K562 (cell line): ENCODE results near the gene PAF1. TPM values are rescaled to one million over a fixed set of nuclear protein-coding genes. Genes with fewer than 3 reads are reported as not detected.
A peak's percentile ranks its signal among the peaks of the same experiment; 100 is the strongest.
"Not testable (repeated sequence)": the region's sequence is repeated elsewhere in the genome, so short reads cannot be mapped to it uniquely, and the experiment has no call there.

Experiments
- ATAC-seq: fragments of 200-7000 bp; cut with Tn5 transposase; 3 replicates; pipeline ENCODE4 v1.9.1; 2020; ENCODE audit warnings: moderate library complexity
- BruUV-seq: library from RNA; stranded (reverse); fragments of 400-500 nt; replicated peaks from 2 replicates; lab custom pipeline; 2021; lab: Mats Ljungman, UMichigan
- CTCF ChIA-PET: fragments of 300-600 bp; formaldehyde crosslinking; extraction: SDS; loops from one replicate; lab custom pipeline; 2021; ENCODE audit warnings: low intra/inter-chr PET ratio; lab: Yijun Ruan, JAX
- POLR2A ChIA-PET: fragments of 300-600, 350-650 bp; sonication (Branson Sonifier 250); formaldehyde crosslinking; extraction: SDS; loops from one replicate; lab custom pipeline; 2021; ENCODE audit warnings: antibody characterized with exemption, inconsistent platforms; lab: Yijun Ruan, JAX
- DNase-seq, 4 experiments: peaks; one replicate each; pipeline versions ENCODE4 v3.0.0 to v3.0.0-alpha.2; 2011 to 2018; ENCODE audit warnings: low spot score in 3 of 4, mixed read lengths in 3 of 4; ENCODE audit errors: extremely low read depth in 1 of 4
- FAIRE-seq: peaks from 2 replicates; lab custom pipeline; 2011; peaks lifted over from hg19 to GRCh38; lab: Jason Lieb, UNC
- H2AFZ ChIP-seq: 2 replicates; pipeline ENCODE4 v1.6.0; 2011; ENCODE audit warnings: low read depth, low read length, control low read depth, inconsistent platforms
- H3K27ac ChIP-seq: fragments of 200-600 bp; 3 replicates; pipeline ENCODE4 v1.8.0; 2011; ENCODE audit warnings: low read depth, mild to moderate bottlenecking, control low read depth, inconsistent platforms, low read length, moderate library complexity, mixed read lengths; ENCODE audit errors: extremely low read depth
- H3K27me3 ChIP-seq, 2 experiments: fragments of 300-600 bp in 1 of 2; 2 replicates in 1 of 2; 3 replicates in 1 of 2; pipeline versions ENCODE4 v1.6.0 to v1.8.0; 2011; ENCODE audit warnings: inconsistent platforms in 2 of 2, low read length in 2 of 2, mild to moderate bottlenecking in 1 of 2, mixed read lengths in 1 of 2, moderate library complexity in 1 of 2; ENCODE audit not compliant: control insufficient read depth in 2 of 2, insufficient read depth in 2 of 2
- H3K36me3 ChIP-seq: fragments of 300-600 bp; 3 replicates; pipeline ENCODE4 v1.8.0; 2011; ENCODE audit warnings: mild to moderate bottlenecking, low read length, inconsistent platforms; ENCODE audit not compliant: control insufficient read depth, insufficient read depth
- H3K4me1 ChIP-seq, 2 experiments: fragments of 200-600 bp in 1 of 2; replicated peaks in 1 of 2; 2 replicates in 1 of 2; 3 replicates in 1 of 2; pipeline versions ENCODE4 v1.5.1 to v1.8.0; 2011; ENCODE audit warnings: inconsistent platforms in 2 of 2, low read length in 2 of 2, mild to moderate bottlenecking in 1 of 2, mixed read lengths in 1 of 2, moderate library complexity in 1 of 2; ENCODE audit not compliant: control insufficient read depth in 2 of 2, insufficient read depth in 2 of 2
- H3K4me2 ChIP-seq: 2 replicates; pipeline ENCODE4 v1.6.1; 2011; ENCODE audit warnings: low read length, control low read depth, inconsistent platforms, mixed read lengths; ENCODE audit not compliant: insufficient read depth
- H3K4me3 ChIP-seq: fragments of 200-600 bp; sonication (generic), shearing (Covaris generic); 2 replicates; pipeline ENCODE4 v1.5.1; 2016; ENCODE audit warnings: control low read depth, inconsistent platforms
- H3K79me2 ChIP-seq: fragments of 200-600 bp; 3 replicates; pipeline ENCODE4 v1.8.0; 2011; ENCODE audit warnings: low read length, inconsistent platforms; ENCODE audit not compliant: control insufficient read depth, insufficient read depth
- H3K9ac ChIP-seq, 2 experiments: 2 replicates each; pipeline versions ENCODE4 v1.6.0 to v1.6.1; 2011; ENCODE audit warnings: low read depth in 2 of 2, low read length in 2 of 2, control low read depth in 1 of 2, inconsistent platforms in 1 of 2, mild to moderate bottlenecking in 1 of 2, mixed read lengths in 1 of 2; ENCODE audit not compliant: insufficient read depth in 1 of 2
- H3K9me1 ChIP-seq: one replicate; pipeline ENCODE4 v1.6.0; 2011; ENCODE audit warnings: inconsistent platforms, mild to moderate bottlenecking, low read length, moderate library complexity; ENCODE audit not compliant: control insufficient read depth, insufficient read depth
- H3K9me3 ChIP-seq: replicated peaks from 2 replicates; pipeline ENCODE4 v1.5.1; 2011; ENCODE audit warnings: low read depth, low read length, inconsistent platforms; ENCODE audit not compliant: control insufficient read depth, insufficient read depth
- H4K20me1 ChIP-seq: replicated peaks from 2 replicates; pipeline ENCODE4 v1.6.1; 2011; ENCODE audit warnings: low read length, inconsistent platforms, mixed read lengths; ENCODE audit not compliant: control insufficient read depth, insufficient read depth
- ATF3 ChIP-seq, 2 experiments: fragments of 450-650 bp in 1 of 2; sonication (generic) in 1 of 2; formaldehyde crosslinking in 1 of 2; IDR thresholded peaks in 1 of 2; conservative IDR thresholded peaks in 1 of 2; 2 replicates each; pipeline versions ENCODE4 v1.6.1 to v1.8.1; 2016 to 2023; ENCODE audit warnings: mild to moderate bottlenecking in 2 of 2, moderate library complexity in 2 of 2, inconsistent platforms in 1 of 2, missing genetic modification reagents in 1 of 2
- MEIS2 ChIP-seq: fragments of 450-650 bp; IDR thresholded peaks from 2 replicates; pipeline ENCODE4 v1.6.1; 2014; ENCODE audit warnings: mild to moderate bottlenecking; ENCODE audit not compliant: partially characterized antibody
- RBM25 ChIP-seq: fragments of 200-400 bp; formaldehyde crosslinking; IDR thresholded peaks from 2 replicates; pipeline ENCODE4 v1.6.1; 2018; ENCODE audit warnings: low read length, low read depth, moderate library complexity; ENCODE audit not compliant: severe bottlenecking
- SAP30 ChIP-seq: fragments of 200-600 bp; sonication (generic); IDR thresholded peaks from 2 replicates; pipeline ENCODE4 v1.6.1; 2012; ENCODE audit warnings: borderline replicate concordance, low read depth, mild to moderate bottlenecking, moderate library complexity, low read length, control low read depth, inconsistent platforms; ENCODE audit not compliant: insufficient read depth, poor library complexity, severe bottlenecking
- WGBS: fragments of 100-300 bp; shearing (Covaris generic); methylation state at CpG from one replicate; pipeline ENCODE4 v1.1.6; 2016; ENCODE audit warnings: low coverage, mixed read lengths; ENCODE audit not compliant: insufficient coverage; ENCODE audit errors: missing lambda C conversion rate; 5-methylcytosine and 5-hydroxymethylcytosine counted together
- in situ Hi-C: fragments of 300-500 bp; cut with MboI; formaldehyde crosslinking; loops from 4 replicates; pipeline ENCODE4 v1.15.0; 2018; ENCODE audit warnings: inconsistent platforms, mixed read lengths
- intact Hi-C: fragments of 100-400 bp; cut with micrococcal nuclease; formaldehyde crosslinking; loops from 2 replicates; pipeline ENCODE4 v1.14.2; 2022
- polyA plus RNA-seq, 8 experiments: library from polyadenylated mRNA; depleted of rRNA in 4 of 8; stranded (reverse) in 5 of 8; unstranded in 3 of 8; fragments of >200 nt; fragmentation: Nextera tagmentation in 2 of 8; fragmentation: Illumina TruSeq in 1 of 8; extraction: Ambion mirVana in 2 of 8; extraction: Trizol in 1 of 8; gene quantifications; 2 replicates each; pipeline versions ENCODE4 v1.2.1 to v1.2.3, GENCODE V29; 2011 to 2014; ENCODE audit warnings: inconsistent platforms in 1 of 8, missing spikeins in 1 of 8
- total RNA-seq, 7 experiments: library from RNA; depleted of rRNA in 6 of 7; stranded (reverse); fragments of >200 nt in 6 of 7; fragmentation: Illumina TruSeq in 2 of 7; extraction: Trizol in 2 of 7; gene quantifications; 2 replicates each; pipeline versions ENCODE4 v1.2.1 to v1.2.3, GENCODE V29; 2011 to 2021; ENCODE audit warnings: low replicate concordance in 1 of 7

Gene PAF1
- total and polyA plus RNA-seq, 9 of the 15 experiments (the other 6 are each of a cell fraction or from before 2014, with no cell fraction given) = 1.5 to 45.0 (median 33.8) TPM

GRCh38 chr19:39340156-39340555 lies 50.8 kb downstream of the PAF1 start:
- H3K9me1 ChIP-seq; in situ Hi-C loops; H3K9ac ChIP-seq; FAIRE-seq; H3K27me3 ChIP-seq; H3K4me3 ChIP-seq; DNase-seq; H3K4me2 ChIP-seq; H4K20me1 ChIP-seq; H2AFZ ChIP-seq; H3K27ac ChIP-seq; BruUV-seq; intact Hi-C loops; H3K9me3 ChIP-seq; ATAC-seq; CTCF ChIA-PET; TF ChIP-seq ATF3 (CRISPR knock-in tag; conservative IDR thresholded peaks at IDR 0.05): not testable (repeated sequence)
- H3K4me1 ChIP-seq = peaks cover 21% of the 10 kb centered on the region in 2 experiments
- WGBS = 74% methylated on average over 6 of the region's 7 CpGs
- peak; percentile 35; the same call in 1 of the 2 replicates for TF ChIP-seq ATF3 (IDR thresholded peaks at IDR 0.05)
- H3K36me3 ChIP-seq = peaks cover 12% of the 10 kb centered on the region; the same call in 1 of the 3 replicates
- peaks cover 37% of the 10 kb centered on the region for H3K79me2 ChIP-seq
- POLR2A ChIA-PET = interaction anchor here (0.9 kb wide), 1 partner anchor 9 kb away, joined by 5 read pairs; no protein-coding TSS in a partner anchor

- POLR2A ChIA-PET = interaction anchor here (0.9 kb wide), 1 partner anchor 8 kb away, joined by 5 read pairs; no protein-coding TSS in a partner anchor
- no TSS peak for BruUV-seq
- no peaks in the 10 kb centered on the region for H3K9me3 ChIP-seq
- FAIRE-seq (no peak), DNase-seq (no peak), ATAC-seq (no peak)
- H3K36me3 ChIP-seq = peaks cover 8% of the 10 kb centered on the region; the same call in 1 of the 3 replicates
- in situ Hi-C loops = no loop called here
- CTCF ChIA-PET = no interaction called here
- intact Hi-C loops = no loop called here
- no peak overlapping the region for H3K27ac ChIP-seq
- H2AFZ ChIP-seq = no peak overlapping the region
- no peaks in the 10 kb centered on the region for H4K20me1 ChIP-seq
- no peak overlapping the region for H3K4me2 ChIP-seq
- no peak overlapping the region; a peak in 1 of 4 replicates for H3K9ac ChIP-seq
- peaks cover 23% of the 10 kb centered on the region in 2 experiments for H3K4me1 ChIP-seq
- no peaks in the 10 kb centered on the region for H3K9me1 ChIP-seq
- H3K4me3 ChIP-seq = no peak overlapping the region
- WGBS = 93% methylated on average over 1 of the region's 1 CpG
- H3K27me3 ChIP-seq = no peaks in the 10 kb centered on the region
- peaks cover 32% of the 10 kb centered on the region for H3K79me2 ChIP-seq
- TF ChIP-seq RBM25 (peak; percentile 7), SAP30 (no peak), MEIS2 (peak; percentile 32)
These were observed 51.2 kb downstream of the PAF1 start for GRCh38 chr19:39339674-39340073.
